ENCODE results near the gene ELF1.

Gene ELF1

DNA sequence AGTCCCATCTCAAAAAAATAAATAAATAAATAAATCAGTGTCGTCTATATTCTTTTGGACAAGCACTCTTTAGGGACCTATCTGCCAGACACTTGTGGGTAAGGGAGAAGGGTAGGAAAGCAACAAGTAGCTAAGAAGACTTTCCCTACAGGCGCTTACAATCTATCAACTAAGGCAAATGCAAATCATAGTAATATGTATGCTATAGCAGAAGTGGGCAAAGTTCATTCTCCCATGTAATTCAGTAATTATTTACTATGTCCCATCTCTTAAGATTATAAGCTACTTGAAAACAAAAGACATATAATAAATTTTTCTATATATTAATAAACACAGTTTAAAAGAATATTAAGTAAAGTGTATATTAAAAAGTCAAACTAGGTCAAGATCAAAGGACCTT, 16.5 kb downstream of the ELF1 start:
- TF ChIP-seq FOXP2 (optimal IDR thresholded peaks at IDR 0.05; ENCODE audit: borderline replicate concordance, extremely low read depth, extremely low read length, insufficient read depth) (no peak), POLR2AphosphoS5 (IDR thresholded peaks at IDR 0.05; ENCODE audit: low read depth, low read length) (no peak), SIN3A (IDR thresholded peaks at IDR 0.05; ENCODE audit: borderline replicate concordance, insufficient read depth, low read length) (no peak), REST (IDR thresholded peaks at IDR 0.05; ENCODE audit: insufficient read depth in 1 of 2, low read depth in 2 of 2, low read length in 2 of 2) (no peak), TAF1 (IDR thresholded peaks at IDR 0.05; ENCODE audit: borderline replicate concordance, insufficient read depth, low read length) (no peak)

- TF ChIP-seq REST (IDR thresholded peaks at IDR 0.05; ENCODE audit: insufficient read depth in 1 of 2, low read depth in 2 of 2, low read length in 2 of 2) (no peak), POLR2AphosphoS5 (IDR thresholded peaks at IDR 0.05; ENCODE audit: low read depth, low read length) (no peak), FOXP2 (optimal IDR thresholded peaks at IDR 0.05; ENCODE audit: borderline replicate concordance, extremely low read depth, extremely low read length, insufficient read depth) (no peak), SIN3A (IDR thresholded peaks at IDR 0.05; ENCODE audit: borderline replicate concordance, insufficient read depth, low read length) (no peak), TAF1 (IDR thresholded peaks at IDR 0.05; ENCODE audit: borderline replicate concordance, insufficient read depth, low read length) (no peak)
These were observed 17.4 kb downstream of the ELF1 start for GRCh38 chr13:41001695-41002094.

DNA sequence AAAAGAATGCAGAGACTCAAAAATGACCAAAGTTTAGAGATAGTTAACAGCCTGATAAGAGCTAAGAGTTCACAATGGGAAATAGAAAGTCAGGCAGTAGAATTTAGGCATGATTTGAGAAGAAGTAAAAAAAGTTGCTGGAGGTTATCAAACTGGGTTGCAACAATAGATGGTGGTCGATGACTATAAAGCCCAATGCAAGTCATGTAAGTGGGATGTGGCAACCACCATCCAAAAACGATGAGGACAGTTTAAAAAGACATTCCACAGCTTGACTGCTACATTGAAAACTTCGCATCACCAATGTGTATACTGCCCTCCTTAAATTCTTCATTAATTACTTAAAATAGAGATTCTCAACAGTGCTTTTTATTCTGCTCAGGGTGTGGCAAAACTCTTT, 19.7 kb downstream of the ELF1 start:
- TF ChIP-seq TAF1 (IDR thresholded peaks at IDR 0.05; ENCODE audit: borderline replicate concordance, insufficient read depth, low read length) (no peak), POLR2AphosphoS5 (IDR thresholded peaks at IDR 0.05; ENCODE audit: low read depth, low read length) (no peak), REST (IDR thresholded peaks at IDR 0.05; ENCODE audit: insufficient read depth in 1 of 2, low read depth in 2 of 2, low read length in 2 of 2) (no peak), FOXP2 (optimal IDR thresholded peaks at IDR 0.05; ENCODE audit: borderline replicate concordance, extremely low read depth, extremely low read length, insufficient read depth) (no peak), SIN3A (IDR thresholded peaks at IDR 0.05; ENCODE audit: borderline replicate concordance, insufficient read depth, low read length) (no peak)

GRCh38 chr13:40996426-40997092, 22.6 kb downstream of the ELF1 start:
- no peak for TF ChIP-seq POLR2AphosphoS5 (IDR thresholded peaks at IDR 0.05; ENCODE audit: low read depth, low read length)

GRCh38 chr13:40995997-40996396, 23.1 kb downstream of the ELF1 start:
- TF ChIP-seq REST (IDR thresholded peaks at IDR 0.05; ENCODE audit: insufficient read depth in 1 of 2, low read depth in 2 of 2, low read length in 2 of 2): no peak
- no peak for TF ChIP-seq SIN3A (IDR thresholded peaks at IDR 0.05; ENCODE audit: borderline replicate concordance, insufficient read depth, low read length)
